CD14-positive monocyte (primary cell): ENCODE results near the gene ADNP2. TPM values are rescaled to one million over a fixed set of nuclear protein-coding genes. Genes with fewer than 3 reads are reported as not detected.

Experiments used
- DNase-seq, 3 donors: peaks; one replicate each; pipeline ENCODE4 v3.0.0-alpha.2; 2011 to 2022
- H2AFZ ChIP-seq: 2 replicates; pipeline ENCODE4 v1.6.0; 2012; ENCODE audit warnings: mild to moderate bottlenecking, low read depth, low read length, inconsistent platforms; ENCODE audit not compliant: insufficient read depth, poor library complexity, severe bottlenecking
- H3K27ac ChIP-seq, 2 donors: 1 replicate in 1 of 2; 2 replicates in 1 of 2; pipeline ENCODE4 v1.5.1; 2012 to 2013; ENCODE audit warnings: low read length in 2 of 2, control low read depth in 1 of 2, inconsistent platforms in 1 of 2, low read depth in 1 of 2, mild to moderate bottlenecking in 1 of 2
- H3K27me3 ChIP-seq, 2 donors: one replicate each; pipeline versions ENCODE4 v1.6.0 to v1.6.1; 2011 to 2013; ENCODE audit warnings: low read length in 2 of 2; ENCODE audit not compliant: control insufficient read depth in 2 of 2, insufficient read depth in 2 of 2
- H3K36me3 ChIP-seq, 2 donors: replicated peaks in 1 of 2; 1 replicate in 1 of 2; 2 replicates in 1 of 2; pipeline versions ENCODE4 v1.5.1 to v1.6.1; 2012 to 2013; ENCODE audit warnings: low read length in 2 of 2, control low read depth in 1 of 2, inconsistent platforms in 1 of 2, mild to moderate bottlenecking in 1 of 2; ENCODE audit not compliant: insufficient read depth in 2 of 2, control insufficient read depth in 1 of 2
- H3K4me1 ChIP-seq, 2 donors: 1 replicate in 1 of 2; 2 replicates in 1 of 2; pipeline versions ENCODE4 v1.5.1 to v1.6.1; 2012 to 2013; ENCODE audit warnings: low read length in 2 of 2, control low read depth in 1 of 2, inconsistent platforms in 1 of 2, mild to moderate bottlenecking in 1 of 2, moderate library complexity in 1 of 2; ENCODE audit not compliant: insufficient read depth in 2 of 2, control insufficient read depth in 1 of 2
- H3K4me2 ChIP-seq: replicated peaks from 2 replicates; pipeline ENCODE3; 2012; ENCODE audit warnings: low read length, moderate library complexity, mild to moderate bottlenecking; ENCODE audit not compliant: poor library complexity, severe bottlenecking; ENCODE audit errors: extremely low read depth
- H3K4me3 ChIP-seq, 3 experiments: fragments of 200-600 bp in 1 of 3; sonication (generic) in 1 of 3; replicated peaks in 1 of 3; 1 replicate in 2 of 3; 2 replicates in 1 of 3; pipeline ENCODE4 v1.5.1; 2011 to 2013; ENCODE audit warnings: low read length in 3 of 3, mild to moderate bottlenecking in 3 of 3, control low read depth in 2 of 3, low read depth in 2 of 3, inconsistent platforms in 1 of 3, moderate library complexity in 1 of 3
- H3K79me2 ChIP-seq: 2 replicates; pipeline ENCODE4 v1.6.0; 2012; ENCODE audit warnings: mild to moderate bottlenecking, control low read depth, inconsistent platforms, low read length, moderate library complexity; ENCODE audit not compliant: insufficient read depth
- H3K9ac ChIP-seq: 2 replicates; pipeline ENCODE4 v1.6.0; 2017; ENCODE audit warnings: low read length, mild to moderate bottlenecking; ENCODE audit not compliant: insufficient read depth, poor library complexity, severe bottlenecking
- H3K9me3 ChIP-seq, 2 donors: replicated peaks in 1 of 2; 1 replicate in 1 of 2; 2 replicates in 1 of 2; pipeline versions ENCODE4 v1.5.1 to v1.6.1; 2012 to 2013; ENCODE audit warnings: low read length in 2 of 2, control low read depth in 1 of 2; ENCODE audit not compliant: control insufficient read depth in 1 of 2, insufficient read depth in 1 of 2
- H4K20me1 ChIP-seq: 2 replicates; pipeline ENCODE4 v1.6.0; 2012; ENCODE audit warnings: mild to moderate bottlenecking, low read length, control low read depth, moderate library complexity; ENCODE audit not compliant: insufficient read depth
- H3K27ac Mint-ChIP-seq, 7 donors: one replicate each; pipeline ENCODE4 v1.8.0; 2020; ENCODE audit warnings: mild to moderate bottlenecking in 7 of 7, mixed read lengths in 7 of 7, moderate library complexity in 6 of 7, inconsistent platforms in 2 of 7
- H3K27me3 Mint-ChIP-seq, 3 donors: one replicate each; pipeline ENCODE4 v1.8.0; 2021 to 2022; ENCODE audit warnings: low read depth in 3 of 3, mild to moderate bottlenecking in 3 of 3, mixed read lengths in 3 of 3, moderate library complexity in 3 of 3, inconsistent platforms in 1 of 3
- H3K36me3 Mint-ChIP-seq, 2 donors: one replicate each; pipeline ENCODE4 v1.8.0; 2020; ENCODE audit warnings: mixed read lengths in 2 of 2, inconsistent platforms in 1 of 2, mild to moderate bottlenecking in 1 of 2
- H3K4me1 Mint-ChIP-seq: one replicate; pipeline ENCODE4 v1.8.0; 2020; ENCODE audit warnings: mild to moderate bottlenecking, mixed read lengths
- H3K4me3 Mint-ChIP-seq, 2 donors: one replicate each; pipeline ENCODE4 v1.8.0; 2020; ENCODE audit warnings: mild to moderate bottlenecking in 2 of 2, mixed read lengths in 2 of 2, moderate library complexity in 1 of 2
- H3K9me3 Mint-ChIP-seq, 7 donors: one replicate each; pipeline ENCODE4 v1.8.0; 2020 to 2022; ENCODE audit warnings: mixed read lengths in 7 of 7, mild to moderate bottlenecking in 6 of 7, moderate library complexity in 6 of 7, inconsistent platforms in 2 of 7
- CTCF ChIP-seq: fragments of 200-600 bp; IDR thresholded peaks from one replicate; pipeline ENCODE4 v1.8.0; 2022; ENCODE audit warnings: antibody characterized with exemption, mild to moderate bottlenecking
- WGBS: methylation state at CpG from one replicate; pipeline ENCODE4 v1.1.5; 2013; ENCODE audit warnings: missing lambda C conversion rate; ENCODE audit not compliant: insufficient coverage; 5-methylcytosine and 5-hydroxymethylcytosine counted together
- intact Hi-C, 2 donors: fragments of 100-400 bp; cut with micrococcal nuclease; formaldehyde crosslinking; loops; one replicate each; pipeline versions ENCODE4 v1.15.0 to v1.15.1; 2023
- polyA plus RNA-seq, 3 donors: library from polyadenylated mRNA; depleted of rRNA in 1 of 3; unstranded in 2 of 3; stranded (reverse) in 1 of 3; fragments of 300-500 nt in 2 of 3; fragments of >200 nt in 1 of 3; fragmentation: Illumina TruSeq in 2 of 3; gene quantifications; 1 replicate in 2 of 3; 2 replicates in 1 of 3; pipeline ENCODE4 v1.2.3, GENCODE V29; 2012 to 2021

Gene ADNP2
- polyA plus RNA-seq, 3 donors, result 3.0 to 5.6 (median 3.6) TPM

GRCh38 chr18:80189531-80189865, 80.4 kb downstream of the ADNP2 start:
- no peaks in the 10 kb centered on the region for H3K27me3 ChIP-seq
- no peak overlapping the region for H3K4me2 ChIP-seq
- H3K36me3 ChIP-seq, result no peaks in the 10 kb centered on the region
- H3K9me3 ChIP-seq, result peaks cover 0 to 11% of the 10 kb centered on the region in 2 donors
- Mint-ChIP-seq H3K27me3 (peaks cover 2 to 6% (median 2%) of the 10 kb centered on the region in 3 donors), H3K27ac (peak overlapping the region in 1 of 7 donors; percentile 21), H3K4me1 (no peaks in the 10 kb centered on the region), H3K36me3 (no peaks in the 10 kb centered on the region), H3K9me3 (peaks cover 6 to 11% (median 8%) of the 10 kb centered on the region in 7 donors), H3K4me3 (no peak overlapping the region)
- H4K20me1 ChIP-seq, result no peaks in the 10 kb centered on the region
- no peak for TF ChIP-seq CTCF
- no peak for DNase-seq
- no peak overlapping the region for H2AFZ ChIP-seq
- no peak overlapping the region for H3K27ac ChIP-seq
- H3K9ac ChIP-seq, result no peak overlapping the region
- intact Hi-C loops, result no loop called here
- WGBS, result 93% methylated on average over 8 of the region's 10 CpGs
- H3K4me1 ChIP-seq, result no peaks in the 10 kb centered on the region
- no peaks in the 10 kb centered on the region for H3K79me2 ChIP-seq
- H3K4me3 ChIP-seq, result no peak overlapping the region

Other genes starting within 250 kb of the ADNP2 start
- 10 to 100 TPM; 26.8 to 42.6 (median 33.8) TPM for gene SLC66A2, start 157.6 kb upstream of the ADNP2 start, polyA plus RNA-seq
- gene HSBP1L1, start 144.6 kb upstream of the ADNP2 start, polyA plus RNA-seq, result 10 to 100 TPM in 2 of 3 donors, 1 to 10 TPM in 1; 2.5 to 13.2 (median 10.8) TPM
- 100 to 1,000 TPM in 2 of 3 donors, 10 to 100 TPM in 1; 34.5 to 192 (median 150) TPM for gene TXNL4A, start 120.7 kb upstream of the ADNP2 start, polyA plus RNA-seq
- 10 to 100 TPM in 1 of 3 donors, 1 to 10 TPM in 2; 4.0 to 14.7 (median 5.7) TPM for gene RBFA, start 74.8 kb upstream of the ADNP2 start, polyA plus RNA-seq
- gene PARD6G, start 138.3 kb downstream of the ADNP2 start, polyA plus RNA-seq, result not detected